Body of pancreas (tissue), 4 donors: ENCODE results near the gene G6PC3.

ENCODE experiments used
- POLR2A ChIP-seq, 3 donors: fragments of 450-650 bp; IDR thresholded peaks; one replicate each; pipeline ENCODE4 v1.6.1; 2016; ENCODE audit warnings: antibody characterized with exemption in 3 of 3, mild to moderate bottlenecking in 2 of 3
- TF ChIP-seq, protein P1 (sequence below), 7 experiments: fragments of 450-650 bp in 4 of 7; fragments of 200-600 bp in 3 of 7; sonication (generic) in 3 of 7; IDR thresholded peaks; one replicate each; pipeline ENCODE4 v1.5.1; 2016 to 2019; ENCODE audit warnings: antibody characterized with exemption in 7 of 7

DNA sequence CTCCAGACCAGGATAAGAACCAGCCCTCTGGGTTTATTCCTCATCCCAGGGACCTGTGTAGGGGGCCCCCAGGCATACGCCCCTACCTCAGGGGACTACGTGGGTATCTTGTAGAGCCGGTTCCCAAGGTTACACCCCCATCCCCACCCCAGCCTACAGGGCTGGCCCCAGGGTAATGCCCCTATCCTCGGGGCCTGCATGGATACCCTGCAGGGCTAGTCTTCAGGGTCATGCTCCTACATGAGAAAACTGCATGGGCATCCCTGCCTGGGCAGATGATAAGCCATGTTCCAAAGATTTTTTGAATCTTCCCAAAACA is 38.7 kb downstream of the G6PC3 start:
- TF ChIP-seq, protein P1, sequence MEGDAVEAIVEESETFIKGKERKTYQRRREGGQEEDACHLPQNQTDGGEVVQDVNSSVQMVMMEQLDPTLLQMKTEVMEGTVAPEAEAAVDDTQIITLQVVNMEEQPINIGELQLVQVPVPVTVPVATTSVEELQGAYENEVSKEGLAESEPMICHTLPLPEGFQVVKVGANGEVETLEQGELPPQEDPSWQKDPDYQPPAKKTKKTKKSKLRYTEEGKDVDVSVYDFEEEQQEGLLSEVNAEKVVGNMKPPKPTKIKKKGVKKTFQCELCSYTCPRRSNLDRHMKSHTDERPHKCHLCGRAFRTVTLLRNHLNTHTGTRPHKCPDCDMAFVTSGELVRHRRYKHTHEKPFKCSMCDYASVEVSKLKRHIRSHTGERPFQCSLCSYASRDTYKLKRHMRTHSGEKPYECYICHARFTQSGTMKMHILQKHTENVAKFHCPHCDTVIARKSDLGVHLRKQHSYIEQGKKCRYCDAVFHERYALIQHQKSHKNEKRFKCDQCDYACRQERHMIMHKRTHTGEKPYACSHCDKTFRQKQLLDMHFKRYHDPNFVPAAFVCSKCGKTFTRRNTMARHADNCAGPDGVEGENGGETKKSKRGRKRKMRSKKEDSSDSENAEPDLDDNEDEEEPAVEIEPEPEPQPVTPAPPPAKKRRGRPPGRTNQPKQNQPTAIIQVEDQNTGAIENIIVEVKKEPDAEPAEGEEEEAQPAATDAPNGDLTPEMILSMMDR (IDR thresholded peaks at IDR 0.05) = no peak
- TF ChIP-seq POLR2A (IDR thresholded peaks at IDR 0.05) = no peak
